ENCODE results near the gene TBX15.

The TBX15 gene

DNA sequence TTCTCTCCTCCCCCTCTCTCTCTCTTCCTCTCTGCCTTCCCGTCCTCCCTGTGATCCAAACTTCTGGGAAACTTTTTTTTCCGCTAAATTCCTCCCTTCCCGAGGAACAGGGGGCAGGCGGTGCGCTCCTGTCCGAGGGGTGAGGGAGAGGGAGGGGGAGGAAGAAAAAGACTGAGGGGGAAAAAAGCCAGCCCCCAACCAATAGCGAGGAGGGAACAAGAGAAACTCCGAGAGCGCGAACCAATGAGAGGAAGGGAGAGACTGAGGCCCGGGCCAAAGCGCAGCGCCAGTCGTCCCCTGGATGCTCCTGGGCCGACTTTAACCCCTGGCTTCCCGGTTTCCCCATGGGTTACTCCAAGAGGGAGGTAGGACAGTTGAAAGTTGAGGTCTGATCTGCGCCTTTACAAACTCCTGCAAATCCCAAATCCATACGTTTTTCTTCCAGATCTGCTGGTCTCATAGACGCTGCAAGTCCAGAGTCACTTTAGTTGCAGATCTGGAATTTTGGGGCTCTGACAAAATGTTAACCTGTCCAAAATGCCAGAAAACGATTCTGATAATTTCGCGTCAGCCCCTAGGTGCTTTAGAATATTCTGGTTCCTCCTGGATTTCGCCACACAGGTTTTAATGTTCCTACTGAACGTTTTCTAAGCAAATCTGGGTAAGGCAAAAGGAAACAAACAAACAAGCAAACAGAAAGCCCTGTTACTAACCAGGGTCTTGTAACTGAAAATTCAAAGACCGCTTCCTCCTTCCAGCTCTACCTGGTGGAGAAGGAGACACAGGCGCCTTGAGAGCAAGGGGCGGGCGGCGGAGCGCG lies at the start of gene TBX15:
TSS of gene TBX15 (minus strand) at position 158 of the 820 bp plus-strand sequence. CDS start 548 bp downstream, outside the sequence.
- DNase-seq (ENCODE audit: low read depth in 2 of 2): no peak

GRCh38 chr1:119034359-119034758 lies 46.2 kb upstream of the TBX15 start:
- DNase-seq (ENCODE audit: low read depth in 2 of 2): no peak

DNA sequence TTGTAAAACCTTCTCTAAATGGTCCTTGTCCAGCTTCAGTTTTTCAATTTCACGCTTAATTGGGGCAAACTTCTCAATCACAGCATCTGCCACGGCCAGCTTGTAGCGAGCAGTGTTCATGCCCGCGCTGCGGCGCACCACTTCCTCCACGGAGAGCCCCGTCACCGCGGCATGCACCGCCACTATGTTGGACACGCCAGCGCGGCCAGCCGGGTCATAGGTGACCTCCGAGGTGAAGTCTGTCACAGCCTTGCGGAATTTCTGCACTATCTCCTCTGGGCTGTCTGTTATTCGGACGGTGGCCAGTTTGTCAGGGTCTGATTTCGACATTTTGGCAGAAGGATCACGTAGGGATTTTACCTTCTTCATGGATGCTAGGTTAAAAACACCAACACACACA lies 44.8 kb upstream of the TBX15 start:
- DNase-seq (ENCODE audit: low read depth in 2 of 2): no peak

- DNase-seq (ENCODE audit: low read depth in 2 of 2): no peak
These were observed 39.6 kb upstream of the TBX15 start for GRCh38 chr1:119027759-119028158.

DNA sequence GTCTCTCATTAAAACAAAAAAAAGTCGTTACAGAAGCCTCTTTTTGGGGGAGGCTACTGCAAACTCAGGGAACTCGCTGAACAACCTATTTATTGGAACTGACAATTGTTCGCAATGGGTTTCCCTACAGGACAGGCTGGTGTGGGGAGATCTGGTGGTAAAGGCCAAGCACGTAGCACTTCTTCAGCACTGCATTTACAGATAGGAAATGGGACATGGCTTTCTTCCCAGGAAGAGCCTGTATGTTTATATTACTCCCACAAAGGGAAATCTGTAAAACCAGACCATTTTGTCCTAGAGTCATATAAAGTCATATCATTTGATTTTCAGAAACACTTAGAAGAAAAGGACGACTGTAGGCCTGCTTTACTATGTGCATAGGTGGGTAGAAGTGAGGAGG lies 38.8 kb upstream of the TBX15 start:
- DNase-seq (ENCODE audit: low read depth in 2 of 2): no peak

GRCh38 chr1:119015547-119015946 lies 27.4 kb upstream of the TBX15 start:
- no peak for DNase-seq (ENCODE audit: low read depth in 2 of 2)

DNA sequence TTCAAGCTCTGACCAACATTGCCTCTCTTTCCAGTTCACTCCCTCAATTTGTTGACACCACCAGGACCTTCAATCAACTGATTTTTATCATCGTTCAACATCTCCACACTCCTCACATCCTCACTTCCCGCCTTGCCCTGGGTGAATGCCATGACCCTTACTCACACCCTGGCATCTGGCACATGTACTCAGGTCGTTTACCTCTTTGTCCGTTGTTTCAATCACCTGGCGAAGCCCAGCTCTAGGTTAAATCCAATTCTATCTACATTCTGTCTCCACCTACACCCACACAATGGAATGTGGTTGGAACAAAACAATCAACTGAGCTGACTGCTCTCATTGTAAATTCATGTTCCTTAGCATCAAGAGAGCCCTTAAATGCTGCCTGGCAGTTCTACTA lies 24.2 kb upstream of the TBX15 start:
- DNase-seq (ENCODE audit: low read depth in 2 of 2): no peak

DNA sequence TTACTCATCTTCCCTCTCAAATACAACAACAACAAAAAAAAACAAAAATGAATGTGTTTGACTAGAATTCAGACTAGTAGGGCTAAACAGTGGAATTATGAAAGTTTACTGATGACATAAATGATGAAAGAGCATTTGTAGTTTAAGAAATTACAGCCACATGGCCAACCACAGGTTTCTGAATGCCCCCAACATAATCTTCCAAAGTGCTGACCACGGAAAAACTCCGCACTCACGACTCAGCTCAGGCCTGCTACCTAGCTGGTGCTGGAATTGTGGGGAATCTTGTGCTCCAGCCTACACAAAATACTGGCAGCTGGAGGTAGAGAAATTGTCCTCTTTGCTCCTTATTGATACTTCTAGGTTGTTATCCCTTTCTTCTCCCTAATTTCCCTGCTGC lies 23.6 kb upstream of the TBX15 start:
- DNase-seq (ENCODE audit: low read depth in 2 of 2): no peak

DNA sequence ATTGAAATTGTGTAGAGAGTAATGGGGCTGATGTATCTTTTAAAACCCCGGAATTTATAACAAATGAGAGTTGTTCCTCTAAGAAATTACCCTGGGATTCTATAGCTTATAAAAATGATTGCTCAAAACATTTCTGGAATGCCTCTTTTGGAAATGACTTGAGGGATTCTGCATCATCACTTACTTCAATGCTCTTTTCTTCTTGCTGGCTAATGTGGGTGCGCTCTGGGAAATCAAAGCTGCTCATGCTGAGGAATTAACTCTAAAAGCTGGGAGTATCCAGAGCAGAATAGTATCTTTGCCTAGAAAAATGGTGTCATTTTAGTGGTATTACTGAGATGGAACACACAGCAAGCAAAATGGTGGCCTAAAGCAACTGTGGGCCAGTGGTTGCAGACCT lies 23.0 kb upstream of the TBX15 start:
- no peak for DNase-seq (ENCODE audit: low read depth in 2 of 2)

DNA sequence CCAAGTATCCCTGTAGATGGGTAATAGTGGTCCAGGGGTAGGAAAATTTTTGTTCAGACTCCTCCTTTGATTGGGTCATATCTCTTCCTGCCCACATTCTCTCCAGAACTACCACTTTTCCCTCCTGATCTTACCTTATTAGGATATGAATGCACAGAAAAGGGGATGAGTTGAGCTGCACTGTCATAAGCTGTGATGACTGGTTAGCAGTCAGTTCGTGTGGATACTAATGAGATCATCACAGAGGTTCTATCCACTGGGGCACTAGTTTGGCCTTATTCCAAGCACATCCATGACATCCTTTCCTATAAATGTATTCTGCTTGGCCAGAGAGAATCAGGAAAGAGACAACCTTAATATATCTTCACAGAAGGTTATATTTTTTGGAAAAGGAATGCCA lies 22.1 kb upstream of the TBX15 start:
- no peak for DNase-seq (ENCODE audit: low read depth in 2 of 2)

GRCh38 chr1:119009312-119009655 lies 21.1 kb upstream of the TBX15 start:
- DNase-seq (ENCODE audit: low read depth in 2 of 2): no peak

DNA sequence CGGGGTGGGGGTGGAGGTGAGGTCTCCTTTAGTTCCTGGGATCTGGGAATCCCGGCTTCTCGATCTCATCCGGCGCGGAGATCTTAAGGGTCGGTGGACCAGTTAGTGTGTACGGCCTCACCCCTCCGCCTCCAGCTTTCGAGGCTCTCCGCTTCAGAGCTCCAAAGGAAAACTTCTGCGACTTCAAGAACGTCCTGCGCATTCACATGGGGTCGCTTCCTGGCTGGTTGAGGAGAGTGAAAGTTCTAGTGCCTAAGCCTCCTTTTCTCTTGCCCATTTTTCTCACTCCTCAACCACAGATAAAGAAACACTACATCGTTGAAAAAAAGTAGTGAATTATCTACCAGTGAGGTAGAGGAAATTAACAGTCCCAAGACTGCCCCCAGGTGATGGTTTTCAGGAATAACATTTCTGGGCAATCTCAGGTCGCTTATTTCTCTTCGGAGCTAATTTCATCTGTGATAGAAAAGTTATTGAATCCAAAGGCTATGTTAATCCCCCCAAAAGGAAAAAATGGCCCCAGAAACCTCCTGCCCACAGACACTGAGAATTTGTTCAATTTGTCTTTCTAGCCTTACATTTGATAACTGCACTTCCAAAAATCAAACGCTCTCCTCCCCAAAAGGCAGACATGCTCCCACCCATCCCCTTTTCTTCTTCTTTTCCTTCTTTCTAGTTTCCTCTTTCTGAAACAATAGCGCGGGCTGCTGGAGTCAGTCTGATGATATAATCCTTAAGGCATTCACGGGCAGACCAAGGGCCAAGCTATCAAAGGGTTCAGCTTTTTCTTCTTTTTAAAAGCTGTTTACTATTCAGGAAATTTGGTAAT lies 20.6 kb upstream of the TBX15 start:
- no peak for DNase-seq (ENCODE audit: low read depth in 2 of 2)

- no peak for DNase-seq (ENCODE audit: low read depth in 2 of 2)
These were observed 19.7 kb upstream of the TBX15 start for GRCh38 chr1:119007670-119008482.

DNA sequence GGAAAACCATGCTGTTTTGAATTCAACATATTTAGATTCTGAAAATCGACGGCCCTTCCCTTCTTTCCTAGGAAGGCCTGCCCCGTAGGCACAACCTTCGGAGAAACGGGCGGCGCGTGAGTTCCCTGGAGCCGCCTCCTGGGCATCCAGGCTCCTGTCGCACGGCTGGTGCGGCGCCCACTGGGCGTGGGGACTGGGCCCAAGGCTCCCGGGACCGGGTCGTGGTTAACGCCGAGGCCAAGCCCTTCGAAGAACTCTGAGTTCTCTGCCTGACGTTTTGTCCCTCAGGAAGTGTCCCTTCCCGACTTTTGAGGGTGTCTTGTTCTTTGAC lies 19.2 kb upstream of the TBX15 start:
- no peak for DNase-seq (ENCODE audit: low read depth in 2 of 2)

DNA sequence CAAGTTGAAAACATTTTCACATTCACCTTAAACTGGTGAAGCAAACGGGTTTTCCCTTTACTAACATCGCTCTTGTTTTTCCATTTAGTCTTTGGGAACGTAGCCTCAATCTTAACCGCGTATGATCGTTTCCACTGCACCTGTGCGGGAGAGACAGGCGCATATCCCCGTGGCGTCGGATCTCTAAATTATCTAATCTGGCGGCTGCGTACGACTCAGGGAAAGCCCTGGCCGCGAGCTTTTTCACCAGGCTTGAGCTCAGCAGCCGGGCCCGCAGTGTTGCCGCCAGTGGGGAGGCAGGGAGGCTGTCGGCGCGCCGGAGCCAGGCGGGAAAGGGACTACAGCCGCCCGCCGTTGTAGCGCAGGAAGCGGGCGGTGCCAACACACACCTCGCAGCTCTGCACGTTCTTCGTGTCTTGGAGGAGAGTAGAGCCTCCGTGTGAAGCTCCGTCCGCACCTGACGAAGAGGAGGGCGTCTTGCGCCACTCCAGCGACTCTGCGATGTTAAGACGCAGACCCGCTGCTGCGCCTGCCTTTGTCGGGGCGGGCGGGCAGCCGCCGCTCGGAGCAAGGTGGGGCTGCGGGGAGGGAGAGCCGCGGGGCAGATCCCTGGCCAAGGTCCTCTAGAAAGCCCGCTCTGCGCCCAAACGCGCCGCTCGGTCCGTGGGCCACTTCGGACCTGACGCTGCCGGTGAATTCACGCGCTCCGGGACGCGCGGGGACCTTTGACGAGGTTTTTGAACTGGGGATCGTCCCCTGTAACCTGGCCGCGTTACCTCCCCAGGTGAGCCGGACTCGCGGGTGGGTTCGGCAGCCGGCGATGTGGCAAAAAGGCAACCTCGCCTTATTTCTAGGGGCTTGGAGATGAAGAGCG lies 18.5 kb upstream of the TBX15 start:
- DNase-seq (ENCODE audit: low read depth in 2 of 2): no peak

- DNase-seq (ENCODE audit: low read depth in 2 of 2): no peak
These were observed 17.7 kb upstream of the TBX15 start for GRCh38 chr1:119005724-119006405.

- no peak for DNase-seq (ENCODE audit: low read depth in 2 of 2)
These were observed 16.6 kb upstream of the TBX15 start for GRCh38 chr1:119004781-119005180.

GRCh38 chr1:119004129-119004527 lies 16.0 kb upstream of the TBX15 start:
- DNase-seq (ENCODE audit: low read depth in 2 of 2): no peak

DNA sequence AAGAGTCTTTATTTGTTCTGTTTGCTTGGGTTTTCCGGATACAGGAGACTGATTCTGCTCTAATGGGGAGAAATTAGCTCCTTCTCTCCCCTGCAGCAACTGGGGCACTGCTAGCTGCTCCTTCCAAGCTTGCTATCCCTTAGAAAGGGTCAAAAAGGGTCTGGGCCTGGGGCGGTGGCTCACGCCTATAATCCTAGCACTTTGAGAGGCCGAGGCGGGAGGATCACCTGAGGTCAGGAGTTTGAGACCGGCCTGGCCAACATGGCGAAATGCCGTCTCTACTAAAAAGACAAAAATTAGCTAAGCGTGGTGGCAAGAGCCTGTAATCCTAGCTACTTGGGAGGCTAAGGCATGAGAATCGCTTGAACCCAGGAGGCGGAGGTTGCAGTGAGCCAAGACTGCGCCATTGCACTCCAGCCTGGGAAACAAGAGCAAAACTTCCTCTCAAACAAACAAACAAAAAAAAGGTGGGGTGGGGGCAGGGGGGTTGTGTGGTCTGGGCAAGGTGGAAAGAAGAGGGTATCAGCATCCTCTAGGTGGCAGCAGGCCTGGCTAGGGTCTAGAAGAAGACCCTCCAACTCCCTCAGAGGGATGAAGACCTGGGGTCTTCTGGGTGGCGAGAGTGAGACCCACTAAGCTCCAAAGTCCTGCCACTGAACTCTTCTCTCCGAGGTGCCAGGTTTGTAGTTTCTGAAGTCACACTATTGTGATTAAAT lies 15.4 kb upstream of the TBX15 start:
- no peak for DNase-seq (ENCODE audit: low read depth in 2 of 2)

GRCh38 chr1:119002028-119002686 lies 14.0 kb upstream of the TBX15 start:
- no peak for DNase-seq (ENCODE audit: low read depth in 2 of 2)
